HPDE6-E6E7 (cell line): ENCODE measurements around the gene SRR.
"Not testable (repeated sequence)": the region's sequence is repeated elsewhere in the genome, so short reads cannot be mapped to it uniquely, and the experiment has no call there.

Source experiments
- DNase-seq: peaks from one replicate; pipeline ENCODE4 v3.0.0; 2011; ENCODE audit warnings: missing footprints; ENCODE audit errors: extremely low spot score

The SRR gene, protein sequence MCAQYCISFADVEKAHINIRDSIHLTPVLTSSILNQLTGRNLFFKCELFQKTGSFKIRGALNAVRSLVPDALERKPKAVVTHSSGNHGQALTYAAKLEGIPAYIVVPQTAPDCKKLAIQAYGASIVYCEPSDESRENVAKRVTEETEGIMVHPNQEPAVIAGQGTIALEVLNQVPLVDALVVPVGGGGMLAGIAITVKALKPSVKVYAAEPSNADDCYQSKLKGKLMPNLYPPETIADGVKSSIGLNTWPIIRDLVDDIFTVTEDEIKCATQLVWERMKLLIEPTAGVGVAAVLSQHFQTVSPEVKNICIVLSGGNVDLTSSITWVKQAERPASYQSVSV

DNA sequence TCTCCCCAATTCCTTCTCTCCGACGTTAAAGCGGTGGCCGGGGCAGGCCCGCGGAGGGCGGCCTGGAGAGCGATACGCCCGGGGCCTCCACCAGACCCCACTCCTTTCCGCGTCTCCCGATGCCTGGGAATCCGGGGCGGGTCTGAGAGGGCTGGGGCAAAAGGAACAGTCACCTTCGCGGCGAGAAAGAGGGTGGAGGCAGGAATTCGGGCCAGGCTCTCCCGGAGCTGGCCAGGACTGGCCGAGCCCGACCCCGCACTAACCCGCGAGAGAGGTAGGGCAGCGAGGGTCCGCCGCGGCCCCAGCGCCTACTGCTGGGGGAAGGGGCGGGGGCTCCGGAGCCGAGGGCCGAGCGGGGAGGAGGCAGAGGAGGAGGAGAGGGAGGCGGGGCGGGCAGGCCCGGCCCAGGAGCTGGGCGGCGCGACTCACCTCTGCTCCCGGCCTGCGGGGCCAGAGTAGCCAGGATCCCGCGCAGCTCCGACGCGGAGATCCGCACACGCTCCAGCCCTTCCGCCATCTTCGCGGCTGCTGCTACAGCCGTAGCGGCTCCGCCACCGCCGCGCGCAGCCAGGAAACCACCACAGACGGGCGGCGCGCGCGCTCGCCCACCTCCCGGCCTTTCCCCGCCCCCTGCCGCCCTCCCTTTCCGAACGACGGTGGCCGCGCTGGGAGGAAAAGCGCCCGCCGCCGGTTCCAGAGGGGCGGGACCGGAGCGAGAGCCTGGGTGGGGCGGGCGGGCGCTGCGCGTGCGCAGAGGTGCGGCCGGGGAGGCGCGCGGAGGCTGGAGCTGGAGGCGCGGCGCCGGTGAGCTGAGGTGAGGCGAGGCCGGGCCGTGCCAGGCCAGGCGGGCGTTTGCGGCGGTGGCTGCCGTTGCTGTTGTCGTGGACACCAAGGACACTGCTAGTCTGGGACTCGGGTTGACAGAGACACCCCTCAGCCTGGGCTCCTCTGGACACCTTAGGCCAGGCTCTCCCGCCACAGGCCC is at the start of gene SRR, which contains the start of gene SMG6:
SRR (plus strand) TSS at position 747 of the 985 bp plus-strand sequence. CDS start 11,611 bp downstream, outside the sequence.
SMG6 (minus strand) TSS at position 582 of the 985 bp plus-strand sequence; CDS start at position 517, 65 bp downstream.
- peak; percentile 92 for DNase-seq

DNA sequence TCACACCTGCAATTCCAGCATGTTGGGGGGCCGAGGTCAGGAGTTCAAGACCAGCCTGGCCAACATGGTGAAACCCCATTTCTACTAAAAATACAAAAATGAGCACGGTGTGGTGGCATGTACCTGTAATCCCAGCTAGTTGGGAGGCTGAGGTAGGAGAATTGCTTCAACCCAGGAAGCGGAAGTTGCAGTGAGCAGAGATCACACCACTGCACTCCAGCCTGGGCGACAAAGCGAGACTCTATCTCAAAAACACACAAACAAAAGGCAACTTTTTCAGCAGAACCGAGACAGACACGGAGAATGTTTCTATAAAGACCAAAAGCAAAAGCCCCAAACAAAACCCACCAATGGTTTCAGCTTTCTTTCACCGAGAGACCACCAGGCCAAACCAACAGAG is 44.9 kb upstream of the SRR start:
- not testable (repeated sequence) for DNase-seq

DNA sequence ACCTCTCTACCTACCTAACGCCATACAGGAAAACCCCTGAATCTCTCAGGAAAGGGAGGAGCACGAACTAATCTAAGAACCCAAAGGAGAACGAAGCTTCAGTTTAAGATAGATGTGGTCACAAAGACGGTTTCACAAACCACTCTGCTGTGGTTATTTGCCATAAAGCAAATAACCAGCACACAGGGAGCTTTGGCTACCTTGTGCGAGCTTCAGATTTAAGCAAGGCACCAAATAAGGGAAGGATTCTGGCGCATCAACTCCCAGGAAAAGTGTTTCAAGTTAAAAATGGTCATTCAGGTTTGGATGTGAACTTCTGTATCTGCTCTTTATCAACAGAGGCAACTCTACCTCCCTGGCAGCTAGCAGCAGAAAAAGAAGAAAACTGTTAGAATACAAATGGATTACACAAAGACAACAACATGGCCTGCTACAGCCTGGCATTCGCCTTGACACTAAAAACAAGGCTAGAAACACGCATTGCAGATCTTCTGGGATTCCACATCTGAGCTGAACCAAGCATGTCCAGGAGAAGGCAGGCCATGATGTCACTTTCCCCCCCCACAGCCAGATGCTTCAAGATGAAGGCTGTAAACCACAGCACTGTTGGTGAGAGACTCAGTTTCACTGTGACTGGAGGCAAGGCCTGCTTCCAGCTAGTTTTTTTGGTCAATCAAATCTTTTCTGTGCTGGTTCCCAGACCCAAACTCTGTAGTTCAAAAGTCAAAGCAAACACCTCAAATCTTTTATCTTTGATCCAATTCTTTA is 43.8 kb upstream of the SRR start:
- DNase-seq, result no peak

DNA sequence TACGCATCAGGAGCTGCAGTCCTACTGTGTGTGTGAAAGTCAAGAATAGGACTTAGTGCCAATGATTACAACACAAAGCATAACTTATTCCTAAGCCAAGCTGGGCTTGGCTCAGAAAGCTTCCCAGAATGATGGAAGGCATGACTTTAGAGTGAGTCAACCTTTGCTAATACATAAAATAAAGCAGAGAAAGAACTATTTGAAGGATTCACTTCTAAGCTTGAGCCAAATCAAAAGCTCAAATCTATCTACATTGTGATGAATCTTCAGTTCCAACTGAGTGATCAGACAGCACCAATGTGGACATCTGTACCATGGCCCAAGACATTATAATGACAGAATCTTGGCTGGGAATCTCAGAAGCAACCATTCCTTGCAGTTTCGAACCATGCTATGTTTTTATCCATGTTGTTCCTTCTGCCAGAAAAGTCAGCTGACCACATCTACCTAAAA is 41.6 kb upstream of the SRR start:
- DNase-seq, result peak; percentile 19

DNA sequence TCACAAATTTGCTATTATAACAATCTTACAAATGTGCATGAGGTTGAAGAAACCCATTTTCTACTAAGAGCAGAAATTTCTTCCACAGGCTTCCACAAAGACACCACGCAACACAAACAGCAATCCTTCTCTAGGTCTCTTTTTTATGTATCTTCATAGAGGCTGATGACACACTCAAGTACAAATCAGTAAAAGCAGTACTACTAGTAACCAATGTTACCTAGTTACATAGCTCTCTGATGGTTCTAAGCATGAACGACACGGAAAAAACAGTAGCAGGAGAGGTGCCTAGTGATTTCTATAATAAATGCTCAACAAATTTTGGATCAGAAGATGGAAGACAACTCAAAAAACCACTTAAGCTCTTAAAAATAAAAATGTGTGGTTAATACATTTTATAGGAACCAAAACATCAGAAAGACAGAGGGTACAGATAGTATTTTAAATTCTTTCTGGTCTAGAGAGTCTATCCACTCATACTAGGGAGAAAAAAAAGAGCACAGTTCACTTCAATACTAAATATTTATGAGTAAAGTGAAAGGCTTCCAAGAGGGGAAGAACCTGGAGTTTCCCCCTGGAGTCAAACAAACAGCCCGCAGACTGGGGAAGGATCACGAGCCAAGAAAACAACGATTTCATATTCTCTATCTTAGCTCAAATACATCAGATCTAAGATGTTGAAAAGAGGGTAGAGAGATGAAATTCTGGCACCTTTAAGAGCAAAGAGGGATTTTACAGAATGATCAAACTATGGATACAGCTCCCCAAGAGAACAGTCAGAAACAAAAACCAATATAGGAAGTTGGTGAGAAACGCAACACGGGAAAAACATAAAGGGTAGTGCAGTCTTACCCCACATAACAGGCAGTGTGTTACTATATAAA is 40.3 kb upstream of the SRR start:
- DNase-seq, result no peak

DNA sequence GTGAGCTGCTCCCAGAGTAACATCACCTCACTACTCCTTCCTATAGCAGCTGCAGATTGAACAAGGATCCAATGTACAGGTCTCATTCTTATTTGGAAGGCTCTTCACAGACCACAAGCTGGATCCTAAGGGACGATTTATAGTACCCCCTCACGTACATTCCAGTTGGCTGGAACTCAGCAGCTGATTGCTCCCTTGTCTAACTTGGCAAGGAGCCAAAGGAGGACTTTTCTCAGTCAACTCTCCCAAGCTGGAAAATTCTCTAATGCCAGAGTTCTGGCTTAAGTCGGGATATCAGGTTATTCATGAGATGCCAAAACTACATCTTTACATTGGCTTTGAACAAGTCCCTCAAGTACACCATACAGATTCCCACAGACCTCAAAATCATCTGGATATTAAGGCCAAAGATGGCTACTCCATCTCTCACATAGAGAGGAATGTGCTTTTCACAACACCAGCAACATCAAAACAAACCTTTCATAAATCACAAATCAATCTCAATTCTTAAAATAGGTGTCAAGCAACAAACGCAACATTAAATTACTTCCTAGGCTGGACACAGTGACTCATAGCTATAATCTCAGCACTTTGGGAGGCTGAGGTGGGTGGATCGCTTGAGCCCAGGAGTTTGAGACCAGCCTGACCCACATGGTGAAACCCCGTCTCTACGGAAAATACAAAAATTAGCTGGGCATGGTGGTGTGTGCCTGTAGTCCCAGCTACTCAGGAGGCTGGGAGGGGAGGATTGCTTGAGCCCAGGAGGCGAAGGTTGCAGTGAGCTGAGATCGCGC is 39.5 kb upstream of the SRR start:
- no peak for DNase-seq

DNA sequence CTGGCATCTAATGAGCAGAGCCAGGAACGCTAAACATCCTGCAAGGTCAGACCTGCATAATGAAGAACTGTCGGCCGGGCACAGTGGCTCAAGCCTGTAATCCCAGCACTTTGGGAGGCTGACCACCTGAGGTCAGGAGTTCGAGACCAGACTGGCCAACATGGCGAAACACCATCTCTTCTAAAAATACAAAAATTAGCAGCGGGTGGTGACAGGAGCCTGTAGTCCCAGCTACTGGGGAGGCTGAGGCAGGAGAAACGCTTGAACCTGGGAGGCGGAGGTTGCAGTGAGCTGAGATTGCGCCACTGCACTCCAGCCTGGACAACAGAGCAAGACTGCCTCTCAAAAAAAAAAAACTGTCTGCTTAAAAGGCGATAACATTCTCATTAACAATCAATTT is 38.6 kb upstream of the SRR start:
- DNase-seq, result not testable (repeated sequence)

DNA sequence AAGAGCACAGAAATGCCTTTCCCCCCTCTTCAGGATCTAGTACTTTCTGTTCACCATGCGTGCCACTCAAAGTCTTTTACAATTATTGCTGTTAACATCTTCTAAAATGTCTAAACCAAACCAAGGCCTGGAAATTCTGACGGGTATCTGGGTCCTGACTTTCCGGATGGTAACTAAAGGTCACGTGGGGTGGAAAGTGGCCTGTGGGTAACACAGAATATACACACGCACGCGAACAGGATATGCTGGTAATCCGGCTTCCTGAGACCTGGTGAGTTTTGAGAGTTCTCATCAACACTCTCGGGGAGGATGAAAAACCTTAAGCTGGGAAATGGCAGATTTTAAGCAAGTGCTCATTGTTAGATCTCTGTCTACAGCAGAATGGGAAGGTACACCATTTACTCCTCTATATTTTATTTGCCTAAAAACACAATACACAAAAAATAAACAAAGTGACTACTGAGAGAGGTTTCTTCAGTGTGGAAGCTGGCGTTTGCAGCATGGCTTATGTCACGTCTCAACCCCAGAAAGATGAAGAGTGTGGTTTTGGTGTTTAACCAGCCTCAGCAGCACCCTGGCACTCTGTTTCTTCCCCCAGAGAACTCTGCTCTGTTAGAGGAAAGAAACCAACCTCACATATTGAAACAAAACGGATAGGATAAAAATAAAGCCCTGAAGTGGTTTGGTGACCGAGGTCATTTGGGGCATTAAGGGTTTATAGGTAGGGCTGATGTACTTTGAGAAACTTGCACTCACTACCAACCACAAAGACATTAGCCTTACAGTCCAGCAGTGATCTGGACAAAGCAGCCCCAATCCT is 37.5 kb upstream of the SRR start:
- DNase-seq, result no peak

DNA sequence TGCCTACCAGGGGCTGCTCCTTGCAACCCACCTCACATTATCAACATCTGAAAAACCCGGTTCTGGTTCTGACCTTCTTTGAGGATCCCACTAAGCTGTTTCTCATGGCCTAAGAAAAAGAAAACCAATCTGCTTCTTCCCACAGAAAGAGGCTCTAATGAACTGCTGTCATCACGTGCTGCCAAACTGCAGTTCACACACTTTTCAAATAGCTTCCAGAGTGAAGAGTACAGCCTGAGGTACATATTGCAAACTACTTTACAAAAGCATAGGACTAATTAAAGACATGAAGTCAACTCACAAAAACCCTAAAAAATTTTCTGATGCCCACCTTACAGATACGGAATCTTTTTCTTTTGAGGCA is 36.9 kb upstream of the SRR start:
- no peak for DNase-seq

DNA sequence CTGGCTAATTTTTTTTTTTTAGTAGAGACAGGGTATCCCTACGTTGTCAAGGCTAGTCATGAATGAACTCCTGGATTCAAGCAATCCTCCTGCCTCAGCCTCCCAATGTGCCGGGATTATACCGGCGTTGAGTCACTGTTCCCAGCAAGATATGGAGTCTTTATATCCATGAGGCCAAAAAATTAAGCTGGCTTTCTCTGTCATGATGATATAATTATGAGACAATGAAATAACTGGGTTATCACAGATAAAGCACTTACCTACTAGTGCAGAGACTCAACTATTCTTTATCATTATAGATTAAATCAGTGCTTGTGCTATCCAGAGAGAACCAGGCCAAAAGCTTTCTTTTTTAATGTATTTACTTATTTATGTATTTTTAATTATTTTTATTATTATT is 36.4 kb upstream of the SRR start:
- no peak for DNase-seq

DNA sequence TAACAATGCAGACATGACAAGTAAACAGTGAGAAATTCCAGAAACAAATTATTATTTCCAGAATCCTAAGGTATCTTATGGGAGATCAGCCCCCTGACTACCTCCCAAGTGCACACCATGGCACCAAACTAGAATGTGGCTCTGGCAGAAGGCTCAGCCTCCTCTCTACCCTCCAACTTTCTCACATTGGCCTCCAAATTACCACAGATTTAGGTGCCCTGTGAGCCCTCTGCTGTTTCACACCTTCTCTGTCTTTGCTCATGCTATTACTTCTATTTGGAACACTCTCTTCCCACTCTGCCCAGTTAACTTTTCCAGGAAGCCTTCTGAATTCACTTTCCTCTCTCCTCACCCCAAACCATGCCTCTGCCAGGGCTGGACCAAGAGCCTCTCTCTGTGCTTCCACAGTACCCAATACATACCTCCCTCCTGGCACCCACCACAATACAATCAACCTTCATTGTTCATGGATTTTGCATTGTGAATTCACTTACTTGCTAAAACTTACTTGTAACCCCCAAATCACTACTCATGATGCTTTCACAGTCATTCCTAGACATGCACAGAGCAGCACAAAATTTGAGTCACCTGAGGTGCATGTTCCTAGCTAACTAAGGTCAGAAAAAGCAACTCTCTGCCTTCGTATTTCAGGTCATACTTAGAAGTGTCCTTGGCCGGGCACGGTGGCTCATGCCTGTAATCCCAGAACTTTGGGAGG is 31.6 kb upstream of the SRR start:
- no peak for DNase-seq

DNA sequence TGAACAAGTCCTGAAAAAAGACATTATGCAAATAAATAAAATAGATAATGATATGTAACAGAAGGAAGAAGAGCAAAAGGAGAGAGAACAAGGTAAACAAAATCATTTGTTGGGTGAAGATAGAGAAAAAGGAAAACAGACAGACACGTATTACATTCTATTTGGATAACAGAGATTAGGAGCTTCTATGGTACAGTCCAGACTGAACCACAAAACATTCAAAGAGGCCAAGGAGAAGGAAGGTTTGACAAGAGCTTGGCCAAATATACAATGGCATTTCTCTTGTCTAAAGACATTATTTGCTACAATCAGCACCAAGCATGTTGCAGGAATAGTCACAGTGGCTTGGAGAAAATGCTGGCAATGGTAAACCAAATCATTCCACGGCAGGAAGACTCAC is 29.3 kb upstream of the SRR start:
- DNase-seq, result no peak

DNA sequence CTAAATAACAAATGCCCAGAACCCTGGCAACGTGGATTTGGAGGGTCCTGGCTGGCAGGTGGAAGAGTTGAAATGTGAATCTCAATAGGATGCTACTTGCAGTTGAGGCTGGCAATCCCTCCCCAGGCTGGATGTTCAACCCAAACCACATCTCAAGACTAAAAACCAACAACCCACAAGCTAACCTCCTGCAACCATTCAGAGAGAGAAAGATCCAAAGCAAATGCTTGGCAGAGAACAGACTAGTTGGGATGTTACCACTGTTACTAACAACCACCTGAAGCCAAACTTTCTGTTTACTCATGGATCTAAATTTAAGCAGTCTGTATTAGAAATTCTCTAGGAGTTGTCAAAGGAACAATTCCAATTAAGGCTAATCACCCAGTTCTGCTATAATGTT is 28.0 kb upstream of the SRR start:
- DNase-seq, result no peak

DNA sequence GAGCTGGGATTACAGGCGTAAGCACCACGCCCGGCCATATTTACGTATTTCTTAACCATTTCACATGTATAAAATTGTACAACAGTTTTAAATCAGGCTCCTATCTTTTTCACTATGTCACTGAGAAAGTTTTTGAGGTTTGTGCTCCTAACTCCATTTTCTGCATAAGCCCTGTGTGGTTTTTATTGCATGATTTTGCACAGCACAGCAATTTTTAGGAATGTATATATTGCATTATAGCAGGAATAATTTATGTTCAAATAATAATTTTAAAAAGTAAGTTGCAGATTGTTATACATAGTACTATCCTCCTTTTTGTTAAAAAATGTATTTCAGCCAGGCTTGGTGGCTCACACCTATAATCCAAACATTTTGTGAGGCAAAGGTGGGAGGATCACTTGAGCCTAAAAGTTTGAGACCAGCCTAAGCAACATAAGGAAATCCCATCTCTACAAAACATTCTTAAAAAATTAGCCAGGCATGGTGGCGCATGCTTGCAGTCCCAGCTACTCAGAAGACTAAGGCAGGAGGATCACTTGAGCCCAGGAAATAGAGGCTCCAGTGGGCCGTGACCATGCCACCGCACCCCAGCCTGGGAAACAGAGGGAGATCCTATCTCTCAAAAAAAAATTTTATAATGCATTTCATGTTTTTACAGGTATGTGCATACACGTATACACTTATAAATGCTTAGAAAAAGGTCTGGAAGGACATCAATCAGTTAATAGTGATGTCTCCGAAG is 26.1 kb upstream of the SRR start:
- DNase-seq, result no peak

DNA sequence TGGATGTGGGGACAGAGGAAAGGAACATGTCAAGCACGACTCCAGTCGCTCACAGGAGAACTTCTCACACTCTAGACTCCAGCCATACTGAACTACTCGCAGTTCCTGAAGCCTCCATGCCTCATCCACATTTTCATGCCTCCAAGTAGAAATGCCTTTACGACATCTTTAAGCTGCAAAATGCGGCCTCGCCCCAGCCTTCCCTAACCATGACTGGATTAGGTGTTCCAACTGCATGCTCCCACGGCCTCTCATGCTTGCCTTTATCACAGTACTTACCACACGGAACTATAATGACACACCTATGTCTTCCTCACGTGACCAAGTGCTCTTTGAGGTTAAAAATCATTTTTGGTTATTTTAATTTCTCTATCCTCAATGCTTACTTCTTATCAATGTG is 24.0 kb upstream of the SRR start:
- DNase-seq, result no peak

DNA sequence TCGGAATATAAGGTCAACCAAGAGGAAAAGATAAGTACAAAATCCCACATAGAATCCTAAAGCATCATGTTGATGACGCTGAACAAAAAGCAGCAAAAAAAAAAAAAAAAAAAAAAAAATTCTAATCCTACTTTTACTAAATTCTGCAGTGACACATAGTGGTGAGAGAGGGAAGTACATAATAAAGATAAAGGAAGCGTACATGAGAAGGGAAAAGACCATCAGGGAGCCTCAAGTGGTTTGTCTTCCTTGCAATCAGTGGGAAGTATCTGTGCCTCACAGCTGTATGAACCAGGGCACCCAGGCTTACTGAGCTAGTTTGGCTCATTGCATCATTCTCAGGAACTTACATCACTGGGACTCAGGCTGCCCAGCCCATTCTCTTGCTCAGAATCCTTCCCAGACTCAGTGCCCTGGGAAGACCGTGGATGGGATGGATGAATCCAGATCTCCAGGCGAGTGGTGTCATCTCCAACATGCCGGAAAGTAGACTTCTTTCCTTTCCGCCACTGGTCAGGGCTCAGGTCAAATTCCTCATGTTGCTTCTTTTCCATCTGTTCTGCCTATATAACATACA is 21.4 kb upstream of the SRR start:
- DNase-seq, result peak; percentile 32

DNA sequence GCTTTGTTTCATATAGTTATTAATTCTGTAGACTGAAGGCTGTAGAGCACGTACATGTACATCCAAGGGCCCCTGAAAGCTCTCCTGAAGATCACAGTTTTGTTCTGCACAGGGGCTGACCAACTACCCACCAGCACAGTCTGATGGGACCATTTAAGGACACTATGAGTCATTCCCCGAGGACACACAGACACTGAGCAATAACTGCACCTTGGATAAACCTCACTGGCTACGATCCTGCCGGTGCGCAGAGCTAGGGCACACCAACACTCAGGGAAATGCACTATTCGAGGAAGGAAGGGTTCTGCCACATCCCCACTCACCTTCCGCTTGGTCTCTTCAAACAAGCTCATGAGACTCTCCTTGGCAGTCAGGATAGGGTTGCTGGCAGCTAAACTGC is 20.4 kb upstream of the SRR start:
- DNase-seq, result no peak
